DMS79 treated with DMSO at 0.1 percent for 48 hours (cell line): ENCODE results near the gene RAB11FIP4.

Experiments
- DNase-seq: peaks from one replicate; lab custom pipeline; 2025; lab: John Stamatoyannopoulos, UW

The RAB11FIP4 gene

DNA sequence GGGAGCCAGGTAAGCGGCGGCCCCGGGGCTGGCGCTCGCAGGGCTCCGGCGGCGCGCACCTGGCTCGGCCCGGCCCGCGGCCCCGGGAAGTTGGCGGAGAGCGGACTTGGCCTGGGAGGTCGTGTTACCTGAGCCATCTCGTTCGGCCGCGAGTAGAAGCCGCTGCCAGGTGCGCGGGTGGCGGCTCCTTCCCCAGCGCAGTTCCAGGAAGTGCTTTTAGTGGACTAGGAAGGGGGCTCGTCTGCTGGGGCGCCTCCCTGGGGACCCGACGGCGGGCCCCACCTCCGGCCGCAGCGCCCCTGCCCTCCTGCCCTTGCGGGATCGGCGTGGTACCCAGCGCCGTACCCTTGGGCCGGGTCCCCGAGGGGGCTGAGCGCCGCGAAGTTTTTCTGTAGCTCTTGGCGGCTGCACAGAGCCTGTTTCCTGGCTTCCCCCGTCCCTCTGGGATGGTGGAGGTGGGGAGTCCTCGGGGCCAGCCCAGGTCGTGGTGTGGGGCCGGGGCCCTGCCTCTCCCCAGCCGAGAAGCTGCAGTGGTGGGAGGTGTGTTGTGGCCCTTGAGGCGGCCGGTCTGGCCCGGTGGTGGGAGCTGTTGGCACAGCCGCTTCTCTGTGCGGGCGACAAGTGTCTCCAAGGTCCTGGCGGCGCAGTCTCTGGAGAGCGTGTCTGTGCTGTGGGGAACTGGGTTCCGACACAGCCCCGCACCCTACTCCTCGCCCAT lies 96.9 kb downstream of the RAB11FIP4 start:
- no peak for DNase-seq

DNA sequence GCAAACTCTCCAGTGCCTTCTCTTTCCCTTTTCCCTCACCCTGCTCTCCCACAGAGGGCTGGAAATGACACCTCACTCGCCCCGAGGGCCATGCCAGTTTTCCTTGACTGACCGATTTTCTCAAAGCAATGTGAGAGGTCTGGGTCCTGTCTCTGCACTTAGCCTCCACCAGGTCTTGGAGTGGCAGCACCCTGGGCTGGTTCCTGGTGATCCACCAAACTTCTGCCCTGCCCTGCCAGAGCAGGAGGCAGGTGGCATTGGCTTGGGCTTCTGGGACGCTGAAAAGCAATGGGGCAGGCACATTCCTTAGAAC lies 97.5 kb downstream of the RAB11FIP4 start:
- DNase-seq, result no peak

DNA sequence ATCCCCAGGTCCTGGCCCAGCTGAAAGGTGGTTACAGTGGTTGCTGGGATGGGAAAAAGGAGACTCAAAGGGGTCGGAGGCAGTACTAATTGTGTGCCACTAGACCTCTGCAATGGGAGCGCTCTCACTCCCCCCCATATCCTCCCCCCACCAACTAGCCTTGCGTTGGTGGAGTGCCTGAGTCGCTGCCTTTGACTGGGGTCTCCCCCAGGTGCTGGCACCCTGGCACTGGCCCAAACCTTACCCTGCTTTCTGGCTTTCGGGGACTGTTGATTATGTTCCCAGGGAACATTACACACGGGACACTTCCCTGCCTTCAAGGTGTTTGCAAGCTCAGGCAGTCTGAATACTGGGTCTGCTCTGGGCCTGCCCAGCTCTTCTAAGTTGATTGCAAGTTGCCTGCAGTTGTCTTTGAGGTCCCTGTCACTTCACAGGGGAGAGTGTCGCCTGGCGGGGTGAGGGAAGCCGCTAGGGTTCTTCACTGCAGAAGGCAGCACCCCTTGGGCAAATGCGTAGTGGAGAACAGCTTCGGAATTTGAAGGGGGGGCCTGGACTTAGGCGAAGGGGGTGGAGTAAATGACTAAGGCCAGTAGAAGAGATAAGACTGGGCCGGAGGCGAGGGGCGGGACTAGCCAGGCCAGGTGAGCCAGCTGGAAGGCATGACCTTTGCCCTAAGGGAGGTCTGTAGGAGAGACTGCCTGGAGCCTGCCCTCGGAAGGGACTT lies 98.0 kb downstream of the RAB11FIP4 start:
- DNase-seq, result no peak

DNA sequence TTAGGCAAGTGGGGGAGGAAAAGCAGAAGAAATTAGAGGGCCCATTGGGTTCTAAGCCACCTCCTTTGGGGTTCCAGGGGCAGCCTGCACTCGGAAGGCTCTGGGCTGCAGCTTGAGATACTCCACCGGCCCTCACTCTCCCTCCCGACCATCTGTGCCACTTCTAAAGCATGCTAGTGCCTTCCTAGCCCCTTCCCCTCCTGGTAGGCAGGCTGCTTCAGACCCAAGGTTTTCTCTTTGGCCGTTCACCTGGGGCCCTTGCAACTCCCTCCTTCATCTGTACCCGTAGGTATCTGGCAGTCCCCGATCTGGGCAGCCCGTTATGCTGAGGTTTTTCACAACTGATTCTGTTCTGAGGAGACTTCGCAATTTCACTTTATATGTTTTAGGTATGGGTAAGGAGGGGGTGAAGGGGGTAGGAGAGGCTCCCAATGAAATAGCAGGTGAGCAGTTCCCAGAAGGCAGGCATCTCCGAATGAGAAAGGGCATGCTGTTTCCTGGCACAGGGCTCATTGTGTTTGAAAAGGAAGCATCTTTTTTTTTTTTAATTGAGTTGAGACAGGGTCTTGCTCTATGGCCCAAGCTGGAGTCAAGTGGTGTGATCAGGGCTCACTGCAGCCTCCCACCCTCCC lies 98.7 kb downstream of the RAB11FIP4 start:
- DNase-seq, result no peak

DNA sequence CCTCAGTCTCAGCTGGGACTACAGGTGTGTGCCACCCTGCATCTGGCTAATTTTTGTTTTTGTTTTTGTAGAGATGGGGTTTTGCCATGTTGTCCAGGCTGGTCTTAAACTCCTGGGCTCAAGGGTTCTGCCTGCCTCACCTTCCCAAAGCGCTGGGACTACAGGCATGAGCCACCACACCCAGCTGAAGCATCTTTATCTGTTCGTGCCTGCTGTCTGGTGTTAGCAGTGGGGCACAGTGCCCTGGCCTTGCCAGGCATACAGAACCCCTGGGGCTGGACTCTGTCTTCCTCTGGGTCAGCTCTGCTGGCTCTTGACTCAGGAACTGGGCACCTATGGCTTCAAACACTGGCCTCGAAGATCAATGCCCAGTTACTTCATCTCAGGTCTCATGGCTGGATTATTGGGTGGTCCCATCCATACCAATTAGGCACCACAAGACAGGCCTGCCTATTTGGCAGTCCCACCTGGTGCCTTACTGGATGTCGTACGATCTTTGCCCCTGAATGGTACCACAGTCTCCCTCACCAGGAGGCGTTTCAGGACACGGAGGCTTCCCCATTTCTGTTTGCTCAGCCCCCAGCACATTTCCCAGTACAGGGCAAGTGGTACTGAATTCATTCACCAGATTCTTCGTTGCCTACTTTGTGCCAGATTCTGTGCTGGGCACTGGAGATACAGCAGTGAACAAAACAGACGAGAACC lies 99.3 kb downstream of the RAB11FIP4 start:
- DNase-seq, result no peak

DNA sequence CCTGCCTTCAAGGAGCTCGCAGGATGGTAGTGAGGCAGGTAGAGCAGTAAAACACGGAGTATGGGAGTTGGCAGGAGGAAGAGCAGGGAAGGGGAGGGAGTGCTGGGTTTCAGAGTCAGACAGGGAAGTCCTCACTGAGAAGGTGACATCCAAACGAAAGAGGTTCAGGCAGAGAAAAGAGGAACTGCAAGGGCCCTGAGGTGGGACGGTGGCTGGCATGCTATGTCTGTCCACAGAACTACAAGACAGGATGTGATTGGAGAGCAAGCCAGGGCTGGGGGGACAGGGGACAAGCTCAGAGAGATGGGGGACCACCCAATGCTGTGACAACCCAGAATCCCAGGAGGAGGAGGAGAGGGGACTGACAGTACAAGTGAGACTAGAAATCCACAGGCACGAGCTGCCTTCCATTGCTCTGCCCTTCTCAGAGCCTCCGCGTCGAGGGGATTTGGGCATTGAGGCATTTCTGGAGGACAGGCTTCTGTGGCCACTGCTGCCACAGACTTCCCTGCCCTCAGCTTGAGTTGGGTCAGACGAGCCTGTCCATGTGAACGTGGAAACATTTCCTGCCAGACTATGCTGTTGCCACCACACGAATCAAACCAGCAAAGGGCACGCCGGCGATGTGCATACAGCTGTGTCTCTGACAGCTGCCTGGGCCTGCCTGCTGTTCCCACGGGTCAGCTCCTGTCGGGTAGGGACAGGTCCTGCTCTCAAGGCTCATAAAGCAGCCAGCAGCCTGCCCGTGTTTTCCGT lies 100.1 kb downstream of the RAB11FIP4 start:
- DNase-seq, result no peak

DNA sequence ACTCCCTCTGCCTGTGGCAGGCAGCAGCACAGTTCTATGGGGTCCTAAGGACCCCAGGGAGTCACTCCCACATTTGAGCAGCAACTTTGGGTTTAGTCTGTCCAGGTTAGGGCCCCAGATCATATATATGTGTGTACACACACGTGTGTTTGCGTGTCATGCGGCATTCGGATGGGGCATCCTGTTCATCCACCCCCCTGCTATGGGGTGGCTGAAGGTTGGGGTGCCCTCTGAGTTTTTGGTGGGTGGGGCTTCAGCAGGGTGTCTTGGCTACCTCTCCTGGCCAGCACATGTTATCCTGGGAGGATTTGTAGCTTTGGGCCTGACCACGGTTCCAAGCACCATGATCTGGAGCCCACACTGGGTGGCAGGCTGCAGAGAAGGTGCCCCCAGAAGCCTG lies 100.7 kb downstream of the RAB11FIP4 start:
- DNase-seq, result no peak

DNA sequence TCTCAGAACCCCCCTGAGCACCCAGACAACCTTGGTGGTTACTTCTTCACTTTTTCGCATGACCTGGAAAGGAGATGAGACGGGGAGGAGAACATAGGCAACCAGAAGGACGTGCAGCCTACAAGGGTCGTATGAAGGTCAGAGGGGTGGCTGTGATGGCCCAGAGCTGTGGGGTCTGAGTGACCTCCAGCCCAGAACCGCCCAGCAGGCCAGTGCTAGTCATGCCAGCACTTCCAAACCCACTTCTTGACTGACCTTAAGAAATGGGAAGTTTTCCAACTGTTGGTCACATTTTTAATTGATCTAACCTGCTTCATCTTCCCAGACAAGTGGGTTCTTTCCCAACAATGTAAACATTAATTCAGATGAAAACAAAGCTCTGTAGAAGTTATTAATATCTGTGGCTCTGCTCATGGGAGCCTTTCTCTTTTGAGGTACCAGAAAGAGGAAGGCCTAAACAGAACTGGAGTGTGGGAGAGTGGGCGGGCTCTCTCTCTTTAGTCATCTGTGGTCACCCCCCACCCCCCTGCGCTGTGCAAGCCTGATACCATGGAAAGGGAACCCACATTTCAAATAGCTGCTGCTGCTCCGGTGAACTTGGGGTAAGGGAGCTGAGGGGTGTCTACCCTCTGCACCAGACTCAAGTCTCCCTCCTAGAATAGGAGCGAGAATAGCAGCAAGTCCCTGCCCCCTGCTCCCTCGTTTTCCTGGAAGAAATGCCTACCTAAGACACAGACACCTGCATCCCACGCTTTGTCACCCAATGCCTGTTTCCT lies 101.6 kb downstream of the RAB11FIP4 start:
- no peak for DNase-seq

DNA sequence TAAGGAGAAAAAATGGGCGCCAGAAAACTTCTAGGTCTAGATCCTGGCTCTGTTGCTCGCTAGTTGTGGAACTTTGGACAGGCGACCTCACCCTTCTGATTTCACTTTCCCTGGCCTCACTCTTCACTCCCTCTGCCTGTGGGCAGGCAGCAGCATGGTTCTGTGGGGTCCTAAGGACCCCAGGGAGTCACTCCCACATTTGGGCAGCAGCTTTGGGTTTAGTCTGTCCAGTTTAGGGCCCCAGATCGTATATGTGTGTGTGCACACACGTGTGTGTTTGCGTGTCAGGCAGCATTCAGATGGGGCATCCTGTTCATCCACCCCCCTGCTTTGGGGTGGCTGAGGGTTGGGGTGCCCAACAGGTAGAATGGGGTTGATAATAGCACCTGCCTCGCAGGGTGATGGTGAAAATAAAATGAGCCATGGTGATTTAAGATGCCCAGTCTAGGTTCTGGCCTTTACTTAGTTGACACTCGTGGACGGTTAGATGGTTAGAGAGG lies 102.2 kb downstream of the RAB11FIP4 start:
- DNase-seq, result no peak

DNA sequence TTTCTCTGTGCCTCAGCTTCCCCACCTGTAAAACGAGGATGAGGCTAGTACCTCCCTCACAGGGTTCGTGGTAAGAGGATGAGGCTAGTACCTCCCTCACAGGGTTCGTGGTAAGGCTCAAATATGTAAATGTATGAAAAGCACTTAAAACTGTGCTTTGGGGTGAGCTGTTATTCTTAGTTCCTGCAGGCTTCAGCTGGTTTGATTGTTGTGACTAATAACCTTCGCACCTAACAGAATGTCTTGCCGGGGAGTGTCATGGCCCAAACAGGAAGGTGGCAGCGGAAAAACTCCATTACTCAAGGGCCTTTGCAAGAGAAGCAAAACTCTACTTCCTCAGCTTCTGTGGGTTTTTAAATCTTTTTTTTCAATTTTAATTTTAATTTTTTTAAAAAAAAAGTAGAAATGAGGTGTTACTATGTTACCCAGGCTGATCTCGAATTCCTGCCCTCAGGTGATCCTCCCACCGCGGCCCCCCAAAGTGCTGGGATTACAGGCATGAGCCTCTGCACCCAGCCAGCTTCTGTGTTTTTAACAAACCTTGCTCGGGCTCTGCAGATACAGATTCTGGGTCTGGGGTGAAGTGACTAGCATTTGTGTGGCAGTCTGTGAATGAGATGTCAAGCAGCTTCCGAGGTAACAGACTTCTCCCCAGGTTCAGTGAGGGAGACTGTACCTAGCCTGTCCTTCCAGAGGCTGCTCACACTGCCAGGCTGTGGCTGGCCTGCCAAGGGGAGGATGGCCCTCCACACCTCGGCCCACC lies 103.0 kb downstream of the RAB11FIP4 start:
- DNase-seq, result peak; percentile 72

DNA sequence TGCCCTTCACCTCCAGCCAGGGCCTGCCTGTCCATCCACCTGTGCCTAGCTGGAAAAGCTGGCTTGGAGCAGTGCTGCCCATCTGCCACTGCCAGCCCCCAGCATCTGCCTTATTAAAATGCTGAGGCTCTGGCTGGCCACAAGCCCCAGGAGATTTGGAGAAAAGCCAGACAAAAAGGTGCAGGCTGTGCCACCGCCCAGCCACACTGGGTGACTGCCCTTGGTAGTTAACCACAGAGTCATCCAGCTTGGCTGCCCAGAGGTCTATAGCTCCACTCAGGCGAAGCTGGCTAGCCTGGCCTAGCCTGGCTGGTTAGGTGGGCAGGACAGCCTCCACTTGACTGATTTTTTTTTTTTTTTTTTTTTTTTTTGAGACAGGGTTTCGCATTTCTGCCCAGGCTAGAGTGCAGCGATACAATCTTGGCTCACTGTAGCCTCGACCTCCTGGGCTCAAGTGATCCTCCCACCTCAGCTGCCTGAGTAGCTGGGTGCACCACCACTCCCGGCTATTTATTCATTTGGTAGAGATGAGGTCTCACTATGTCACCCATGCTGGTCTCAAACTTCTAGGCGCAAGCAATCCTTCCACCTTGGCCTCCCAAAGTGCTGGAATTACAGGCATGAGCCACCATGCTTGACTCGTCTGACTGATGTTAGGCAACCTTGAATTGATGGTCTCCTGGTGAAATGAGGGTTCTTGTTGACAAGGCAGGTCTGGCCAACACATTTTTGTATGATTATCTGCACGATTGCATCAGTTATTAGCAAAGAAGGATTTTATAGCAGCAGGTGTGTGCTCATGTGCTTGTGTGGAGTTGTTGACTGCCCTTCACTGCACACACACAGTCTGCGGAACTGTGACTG lies 103.8 kb downstream of the RAB11FIP4 start:
- peak; percentile 89 for DNase-seq

DNA sequence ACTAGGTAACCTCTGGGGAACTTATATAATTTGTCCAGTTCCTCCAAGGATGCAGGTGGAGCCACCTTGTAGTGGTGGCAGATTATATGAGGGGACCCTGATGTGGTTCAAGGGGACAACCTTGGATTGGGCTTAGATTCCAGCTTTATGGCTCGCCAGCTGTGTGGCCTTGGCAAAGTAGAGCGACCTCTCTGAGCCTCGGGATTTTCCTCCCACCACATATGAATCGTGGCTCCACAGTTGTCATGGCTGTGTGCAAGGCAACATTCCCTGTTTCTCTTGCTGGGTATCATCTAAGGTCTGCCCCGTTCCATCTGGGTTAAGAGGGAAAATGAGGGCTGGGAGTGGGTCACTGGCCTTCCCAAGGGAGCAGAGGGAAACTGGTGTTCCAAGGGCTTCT lies 104.6 kb downstream of the RAB11FIP4 start:
- DNase-seq, result no peak

DNA sequence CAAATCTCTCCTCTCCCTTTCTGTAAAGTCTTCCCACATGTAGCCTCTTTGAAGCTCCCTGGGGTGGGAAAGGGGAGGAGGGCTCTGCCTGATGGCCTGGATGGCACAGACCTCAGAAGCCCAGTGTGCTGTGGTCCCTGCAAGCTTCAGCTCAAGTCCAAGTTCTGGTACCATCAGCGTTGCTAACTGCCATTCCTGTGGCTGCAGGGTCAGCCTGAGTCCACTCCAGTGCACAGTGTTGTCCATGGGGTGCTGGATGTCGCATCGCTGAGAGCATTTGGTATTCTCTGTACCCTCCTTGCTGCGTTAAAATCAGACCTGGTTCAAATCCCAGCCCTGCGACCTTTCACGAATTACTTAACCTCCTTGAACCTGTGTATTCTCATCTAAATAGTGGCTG lies 105.1 kb downstream of the RAB11FIP4 start:
- no peak for DNase-seq

DNA sequence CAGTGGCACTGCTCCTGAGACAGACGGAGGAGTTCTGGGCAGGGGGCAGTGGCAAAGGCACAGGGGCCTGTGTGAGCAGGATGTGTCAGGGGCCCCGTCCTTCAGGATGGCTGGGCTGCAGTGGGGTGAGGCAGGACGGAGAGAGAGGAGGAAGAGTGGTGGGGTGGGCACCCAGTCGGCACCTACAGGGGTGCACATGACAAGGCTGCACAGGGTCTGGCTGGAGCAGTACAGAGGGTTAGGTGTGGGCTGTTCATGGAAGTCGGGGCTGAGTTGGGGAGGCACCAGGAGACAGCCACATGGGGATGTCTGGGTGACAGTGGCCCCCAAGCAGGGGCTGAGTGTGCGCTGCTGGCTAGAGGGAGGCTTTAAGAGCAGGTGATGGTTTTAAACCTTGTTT lies 106.0 kb downstream of the RAB11FIP4 start:
- no peak for DNase-seq

DNA sequence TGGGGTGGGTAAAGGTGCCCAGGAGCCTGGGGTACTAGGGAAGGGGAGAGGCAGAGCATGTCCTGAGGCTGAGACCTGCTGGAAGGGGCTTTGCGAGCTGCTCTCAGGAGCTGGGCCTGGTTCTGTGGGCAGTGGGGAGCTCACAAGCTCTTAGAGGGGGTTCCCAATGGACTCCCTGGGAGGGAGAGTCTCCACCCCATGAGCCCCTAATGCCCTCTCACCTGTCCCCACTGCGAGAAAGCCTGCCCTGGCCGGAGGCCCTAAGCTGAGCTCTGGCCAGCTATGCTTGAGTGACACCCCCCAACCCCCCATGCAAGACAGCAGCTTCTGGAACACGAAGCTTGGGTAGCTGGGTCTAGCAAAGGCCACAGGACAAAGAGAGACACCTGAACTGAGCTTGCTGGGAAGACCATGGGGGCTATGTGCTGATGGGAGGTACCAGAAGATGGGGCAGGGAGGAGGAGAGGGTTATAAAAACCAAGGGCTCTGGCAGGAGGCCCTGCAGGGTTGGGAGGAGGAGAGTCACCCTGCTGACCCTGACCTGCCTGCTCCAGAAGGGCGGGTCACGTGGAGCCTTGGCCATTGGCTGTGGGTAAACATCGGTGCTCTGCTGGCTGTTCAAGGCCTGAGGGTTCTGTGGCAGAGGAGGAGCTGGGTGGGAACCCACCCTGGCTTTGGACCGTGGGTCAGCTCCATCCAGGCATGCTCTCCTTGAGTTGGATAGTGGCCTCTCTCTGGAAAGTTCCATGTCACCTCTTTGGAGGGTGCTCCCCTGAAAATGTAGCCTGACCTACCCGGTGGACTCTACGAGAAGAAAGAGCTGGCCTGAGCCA lies 106.7 kb downstream of the RAB11FIP4 start:
- DNase-seq, result no peak

DNA sequence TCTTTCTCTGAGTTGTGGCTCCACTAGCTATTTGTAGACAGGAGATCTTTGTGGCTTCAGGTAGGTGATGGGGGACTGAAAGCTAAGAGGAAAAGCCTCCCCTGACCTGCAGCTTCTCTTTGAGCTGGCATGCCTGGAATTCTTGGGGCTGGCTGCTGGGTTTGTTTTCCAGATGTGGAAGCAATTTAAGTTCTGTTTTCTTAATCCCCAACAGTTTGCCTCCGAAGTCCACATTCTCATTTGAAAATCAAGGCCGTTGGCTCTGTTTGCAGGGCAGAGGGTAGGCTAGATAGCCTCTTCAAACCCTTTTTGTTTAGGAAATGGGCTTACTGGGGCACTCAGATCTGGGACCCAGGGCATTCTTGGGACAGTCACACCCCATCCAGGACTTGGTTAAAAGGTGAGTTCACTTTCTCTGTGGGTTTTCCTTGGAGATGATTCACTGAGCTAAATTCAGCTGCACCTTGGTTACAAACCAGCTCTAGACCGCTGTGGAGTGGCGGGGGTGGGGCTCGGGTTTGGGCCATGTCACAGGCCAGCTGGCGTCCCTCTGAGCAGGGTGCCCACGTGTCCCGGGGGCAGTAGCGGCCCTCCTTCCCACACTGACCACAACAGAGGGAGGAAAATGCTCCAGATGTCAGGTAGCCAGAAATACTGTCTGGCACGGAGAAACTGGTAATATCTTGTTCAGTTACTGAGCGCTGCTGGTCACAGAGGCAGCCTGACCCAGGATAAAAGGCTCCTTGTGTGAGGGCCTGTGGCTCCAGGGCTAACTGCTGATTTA lies 108.5 kb downstream of the RAB11FIP4 start:
- peak; percentile 42 for DNase-seq

DNA sequence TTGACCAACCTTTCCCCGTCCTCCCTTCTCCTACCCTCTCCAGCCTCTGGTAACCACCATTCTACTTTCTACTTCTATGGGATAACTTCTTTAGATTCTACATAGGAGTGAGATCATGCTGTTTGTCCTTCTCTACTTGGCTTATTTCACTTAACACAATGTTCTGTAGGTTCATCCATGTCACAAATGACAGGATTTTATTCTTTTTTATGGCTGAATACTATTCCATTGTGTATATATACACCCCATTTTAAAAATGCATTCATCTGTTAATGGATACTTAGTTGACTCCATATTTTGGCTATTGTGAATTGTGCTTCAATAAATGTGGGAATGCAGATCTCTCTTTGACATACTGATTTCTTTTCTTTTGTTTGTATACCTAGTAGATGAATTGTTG lies 115.0 kb downstream of the RAB11FIP4 start:
- no peak for DNase-seq
